IMR-90 (cell line): ENCODE results near the gene NETO2. TPM values are rescaled to one million over a fixed set of nuclear protein-coding genes. Genes with fewer than 3 reads are reported as not detected.

Experiments used
- ATAC-seq: fragments of 200-7000 bp; cut with Tn5 transposase; 2 replicates; pipeline ENCODE4 v1.9.1; 2020; ENCODE audit warnings: low read depth, mild to moderate bottlenecking, moderate library complexity
- BruUV-seq: library from RNA; stranded (reverse); fragments of 400-500 nt; replicated peaks from 2 replicates; lab custom pipeline; 2021; lab: Mats Ljungman, UMichigan
- CTCF ChIA-PET: fragments of 300-600 bp; formaldehyde crosslinking; extraction: SDS; loops from one replicate; lab custom pipeline; 2021; ENCODE audit warnings: antibody characterized with exemption; lab: Yijun Ruan, JAX
- POLR2A ChIA-PET: fragments of 300-600 bp; sonication (Branson Sonifier 250); formaldehyde crosslinking; loops from one replicate; lab custom pipeline; 2022; ENCODE audit warnings: antibody characterized with exemption; ENCODE audit not compliant: unreplicated experiment; lab: Charles Lee
- DNase-seq: peaks from one replicate; pipeline ENCODE4 v3.0.0; 2013
- H2AFZ ChIP-seq: replicated peaks from 2 replicates; pipeline ENCODE3; 2013; ENCODE audit warnings: low read length, mild to moderate bottlenecking; ENCODE audit not compliant: poor library complexity
- H2AK5ac ChIP-seq: 2 replicates; pipeline ENCODE4 v1.6.1; 2013; ENCODE audit warnings: low read depth, low read length, inconsistent platforms
- H2AK9ac ChIP-seq: replicated peaks from 2 replicates; pipeline ENCODE3; 2013; ENCODE audit warnings: mild to moderate bottlenecking, low read depth, low read length, moderate library complexity; ENCODE audit not compliant: poor library complexity
- H2BK120ac ChIP-seq: 2 replicates; pipeline ENCODE4 v1.6.1; 2013; ENCODE audit warnings: low read depth, low read length, inconsistent platforms
- H2BK15ac ChIP-seq: 3 replicates; pipeline ENCODE4 v1.6.1; 2013; ENCODE audit warnings: low read depth, low read length, inconsistent platforms
- H2BK20ac ChIP-seq: 2 replicates; pipeline ENCODE4 v1.6.1; 2013; ENCODE audit warnings: low read depth, mild to moderate bottlenecking, inconsistent platforms, low read length, moderate library complexity
- H2BK5ac ChIP-seq: 2 replicates; pipeline ENCODE4 v1.6.1; 2013; ENCODE audit warnings: mild to moderate bottlenecking, low read depth, low read length, inconsistent platforms; ENCODE audit not compliant: poor library complexity, severe bottlenecking
- H3K14ac ChIP-seq: replicated peaks from 2 replicates; pipeline ENCODE4 v1.6.1; 2013; ENCODE audit warnings: low read depth, low read length, inconsistent platforms
- H3K18ac ChIP-seq: 2 replicates; pipeline ENCODE4 v1.6.1; 2013; ENCODE audit warnings: low read depth, low read length, control low read depth
- H3K23ac ChIP-seq: 2 replicates; pipeline ENCODE4 v1.6.1; 2013; ENCODE audit warnings: low read depth, low read length, inconsistent platforms
- H3K27ac ChIP-seq: 2 replicates; pipeline ENCODE4 v1.5.1; 2013; ENCODE audit warnings: mild to moderate bottlenecking, control low read depth, low read length; ENCODE audit not compliant: insufficient read depth
- H3K27me3 ChIP-seq: 2 replicates; pipeline ENCODE4 v1.6.1; 2013; ENCODE audit warnings: low read length; ENCODE audit not compliant: control insufficient read depth, insufficient read depth
- H3K36me3 ChIP-seq: 2 replicates; pipeline ENCODE4 v1.6.1; 2013; ENCODE audit warnings: low read length, mixed read lengths; ENCODE audit not compliant: control insufficient read depth, insufficient read depth
- H3K4ac ChIP-seq: 2 replicates; pipeline ENCODE4 v1.6.1; 2013; ENCODE audit warnings: low read depth, low read length, inconsistent platforms
- H3K4me1 ChIP-seq: 2 replicates; pipeline ENCODE4 v1.6.1; 2013; ENCODE audit warnings: low read length, mixed read lengths; ENCODE audit not compliant: control insufficient read depth, insufficient read depth
- H3K4me2 ChIP-seq: 2 replicates; pipeline ENCODE4 v1.6.1; 2013; ENCODE audit warnings: low read depth, mild to moderate bottlenecking, control low read depth, low read length, moderate library complexity
- H3K4me3 ChIP-seq: 2 replicates; pipeline ENCODE4 v1.5.1; 2013; ENCODE audit warnings: low read depth, mild to moderate bottlenecking, control low read depth, low read length, moderate library complexity; ENCODE audit not compliant: insufficient read depth
- H3K56ac ChIP-seq: 2 replicates; pipeline ENCODE4 v1.6.1; 2013; ENCODE audit warnings: low read length, inconsistent platforms; ENCODE audit not compliant: insufficient read depth; ENCODE audit errors: extremely low read depth
- H3K79me1 ChIP-seq, 2 experiments: 2 replicates each; pipeline ENCODE4 v1.6.1; 2013; ENCODE audit warnings: low read length in 2 of 2, inconsistent platforms in 1 of 2, low read depth in 1 of 2
- H3K9ac ChIP-seq: 2 replicates; pipeline ENCODE4 v1.6.1; 2013; ENCODE audit warnings: low read depth, low read length, control low read depth
- H3K9me1 ChIP-seq: 2 replicates; pipeline ENCODE4 v1.6.1; 2013; ENCODE audit warnings: low read length, inconsistent platforms; ENCODE audit not compliant: insufficient read depth
- H3K9me3 ChIP-seq: 2 replicates; pipeline ENCODE4 v1.6.1; 2013; ENCODE audit warnings: low read length; ENCODE audit not compliant: control insufficient read depth, insufficient read depth
- H4K20me1 ChIP-seq: 2 replicates; pipeline ENCODE4 v1.6.1; 2013; ENCODE audit warnings: low read length, inconsistent platforms; ENCODE audit not compliant: insufficient read depth
- H4K5ac ChIP-seq: 2 replicates; pipeline ENCODE4 v1.6.1; 2013; ENCODE audit warnings: mild to moderate bottlenecking, low read depth, low read length, control low read depth
- H4K8ac ChIP-seq, 2 experiments: 2 replicates each; pipeline ENCODE4 v1.6.1; 2013; ENCODE audit warnings: low read depth in 2 of 2, low read length in 2 of 2, control low read depth in 1 of 2, inconsistent platforms in 1 of 2
- H4K91ac ChIP-seq: 2 replicates; pipeline ENCODE4 v1.6.1; 2013; ENCODE audit warnings: low read depth, low read length, inconsistent platforms; ENCODE audit not compliant: insufficient read depth
- BHLHE40 ChIP-seq: fragments of 150-350 bp; IDR thresholded peaks from 2 replicates; pipeline ENCODE4 v1.6.1; 2016; ENCODE audit warnings: mild to moderate bottlenecking, low read depth, low read length
- FOS ChIP-seq: fragments of 150-350 bp; IDR thresholded peaks from 2 replicates; pipeline ENCODE4 v1.6.1; 2016; ENCODE audit warnings: low read depth, low read length
- RAD21 ChIP-seq: IDR thresholded peaks from 2 replicates; pipeline ENCODE4 v1.6.1; 2012; ENCODE audit warnings: low read length, improper control_type of control experiment
- WGBS, 2 experiments: methylation state at CpG; one replicate each; pipeline versions ENCODE4 v1.1.5 to v1.1.7; 2013; ENCODE audit warnings: missing lambda C conversion rate in 2 of 2; ENCODE audit not compliant: insufficient read length in 1 of 2; ENCODE audit errors: extremely low coverage in 2 of 2; 5-methylcytosine and 5-hydroxymethylcytosine counted together
- dilution Hi-C: fragments of 300-500 bp; cut with HindIII; formaldehyde crosslinking; loops from one replicate; pipeline ENCODE4 v1.14.3; 2018; ENCODE audit warnings: low sequenced_read_pairs; ENCODE audit not compliant: unreplicated experiment
- in situ Hi-C: fragments of 300-500 bp; cut with MboI; formaldehyde crosslinking; loops from 3 replicates; pipeline ENCODE4 v1.14.3; 2019; ENCODE audit warnings: low sequenced_read_pairs, inconsistent platforms, mixed read lengths
- intact Hi-C: fragments of 100-400 bp; cut with micrococcal nuclease; formaldehyde crosslinking; loops from 2 replicates; pipeline ENCODE4 v1.10.0; 2022
- polyA plus RNA-seq, 3 experiments: library from polyadenylated mRNA; depleted of rRNA; stranded (reverse); fragments of >200 nt; gene quantifications; 2 replicates each; pipeline ENCODE4 v1.2.3, GENCODE V29; 2012; ENCODE audit warnings: low replicate concordance in 1 of 3
- total RNA-seq: library from RNA; depleted of rRNA; stranded (reverse); fragments of >200 nt; gene quantifications from 2 replicates; pipeline ENCODE4 v1.2.3, GENCODE V29; 2012

NETO2 gene
- total and polyA plus RNA-seq, 2 of the 4 experiments (the other 2 are of a cell fraction): 38.5 to 39.3 TPM

GRCh38 chr16:47049901-47050583 lies 93.7 kb downstream of the NETO2 start:
- Histone ChIP-seq H3K18ac (no peak overlapping the region), H4K91ac (no peak overlapping the region), H3K36me3 (no peaks in the 10 kb centered on the region), H3K23ac (no peak overlapping the region), H3K4me2 (no peak overlapping the region), H3K27ac (no peak overlapping the region), H3K79me1 (no peaks in the 10 kb centered on the region), H3K4ac (no peak overlapping the region), H2AK5ac (no peak overlapping the region), H3K56ac (no peak overlapping the region), H3K4me3 (no peak overlapping the region), H2BK15ac (no peak overlapping the region), H4K8ac (no peak overlapping the region), H3K9me1 (no peaks in the 10 kb centered on the region), H2BK20ac (no peak overlapping the region), H2AFZ (no peak overlapping the region), H3K9ac (no peak overlapping the region), H2BK5ac (no peak overlapping the region), H3K4me1 (no peaks in the 10 kb centered on the region), H2AK9ac (no peak overlapping the region), H2BK120ac (no peak overlapping the region), H3K9me3 (no peaks in the 10 kb centered on the region), H4K20me1 (no peaks in the 10 kb centered on the region), H3K27me3 (peaks cover 13% of the 10 kb centered on the region), H3K14ac (no peak overlapping the region), H4K5ac (no peak overlapping the region)
- ChIA-PET POLR2A (no interaction called here), CTCF (no interaction called here)
- ATAC-seq: no peak
- BruUV-seq: no TSS peak
- dilution Hi-C loops (no loop called here), in situ Hi-C loops (no loop called here), intact Hi-C loops (no loop called here)
- DNase-seq: no peak
- WGBS, 2 experiments: no CpG with 5 or more reads among the region's 12 CpGs
- TF ChIP-seq BHLHE40 (no peak), RAD21 (no peak), FOS (no peak)
